A673 (cell line): ENCODE data around the gene OOEP. TPM values are rescaled to one million over a fixed set of nuclear protein-coding genes. Genes with fewer than 3 reads are reported as not detected.

Experiments used
- BruUV-seq: library from RNA; stranded (reverse); fragments of 400-500 nt; replicated peaks from 2 replicates; lab custom pipeline; 2021; lab: Mats Ljungman, UMichigan
- CTCF ChIA-PET: fragments of 300-600 bp; sonication (Branson Sonifier 250); formaldehyde crosslinking; loops from one replicate; lab custom pipeline; 2022; ENCODE audit warnings: antibody characterized with exemption; lab: Charles Lee
- POLR2A ChIA-PET: fragments of 300-600 bp; sonication (Branson Sonifier 250); formaldehyde crosslinking; loops from one replicate; lab custom pipeline; 2022; ENCODE audit warnings: antibody characterized with exemption; ENCODE audit not compliant: low non-redundant PET; lab: Charles Lee
- DNase-seq: peaks from one replicate; pipeline ENCODE4 v3.0.0-alpha.2; 2015; ENCODE audit warnings: low spot score
- H3K27ac ChIP-seq: fragments of 200-600 bp; sonication (generic); 2 replicates; pipeline ENCODE4 v1.5.1; 2016; ENCODE audit warnings: mixed run types, low read depth, mild to moderate bottlenecking, mixed read lengths, antibody characterized with exemption, low read length; ENCODE audit not compliant: poor library complexity, severe bottlenecking
- H3K27me3 ChIP-seq: fragments of 200-600 bp; sonication (generic); replicated peaks from 2 replicates; pipeline ENCODE4 v1.6.1; 2017; ENCODE audit warnings: mixed run types, low read depth, mild to moderate bottlenecking, mixed read lengths, antibody characterized with exemption, low read length; ENCODE audit not compliant: insufficient read depth, poor library complexity
- H3K36me3 ChIP-seq: fragments of 200-600 bp; sonication (generic); 2 replicates; pipeline ENCODE4 v1.6.1; 2016; ENCODE audit warnings: mixed run types, mild to moderate bottlenecking, mixed read lengths, antibody characterized with exemption, low read length; ENCODE audit not compliant: insufficient read depth, poor library complexity, severe bottlenecking
- H3K4me1 ChIP-seq: fragments of 200-600 bp; sonication (generic); 2 replicates; pipeline ENCODE4 v1.6.1; 2017; ENCODE audit warnings: mixed run types, mild to moderate bottlenecking, mixed read lengths, antibody characterized with exemption, low read length; ENCODE audit not compliant: insufficient read depth, poor library complexity, severe bottlenecking
- H3K4me3 ChIP-seq: fragments of 200-600 bp; sonication (generic); 2 replicates; pipeline ENCODE4 v1.5.1; 2016; ENCODE audit warnings: low read depth, mixed run types, mild to moderate bottlenecking, mixed read lengths, low read length; ENCODE audit not compliant: poor library complexity, severe bottlenecking
- H3K9me3 ChIP-seq: fragments of 200-600 bp; sonication (generic); 2 replicates; pipeline ENCODE4 v1.6.1; 2016; ENCODE audit warnings: mixed run types, low read depth, mild to moderate bottlenecking, mixed read lengths, antibody characterized with exemption, low read length; ENCODE audit not compliant: poor library complexity, severe bottlenecking
- EZH2 ChIP-seq: fragments of 200-600 bp; sonication (generic); IDR thresholded peaks from 2 replicates; pipeline ENCODE4 v1.6.1; 2017; ENCODE audit warnings: borderline replicate concordance, low read depth, mild to moderate bottlenecking, mixed read lengths, antibody characterized with exemption, low read length; ENCODE audit not compliant: poor library complexity, severe bottlenecking
- intact Hi-C: fragments of 100-400 bp; cut with micrococcal nuclease; formaldehyde crosslinking; loops from one replicate; pipeline ENCODE4 v1.10.0; 2022; ENCODE audit not compliant: unreplicated experiment
- total RNA-seq: library from RNA; stranded (reverse); gene quantifications from 2 replicates; pipeline ENCODE4 v1.2.3, GENCODE V29; 2021
- TF ChIP-seq, protein P1 (sequence below): fragments of 300-800, 200-600 bp; sonication (generic); conservative IDR thresholded peaks from 2 replicates; pipeline ENCODE4 v1.5.1; 2017; ENCODE audit warnings: low read depth, mild to moderate bottlenecking, antibody characterized with exemption, low read length, moderate library complexity, mixed read lengths

The OOEP gene
- total RNA-seq, 1 experiment from 2014 or later = not detected

DNA sequence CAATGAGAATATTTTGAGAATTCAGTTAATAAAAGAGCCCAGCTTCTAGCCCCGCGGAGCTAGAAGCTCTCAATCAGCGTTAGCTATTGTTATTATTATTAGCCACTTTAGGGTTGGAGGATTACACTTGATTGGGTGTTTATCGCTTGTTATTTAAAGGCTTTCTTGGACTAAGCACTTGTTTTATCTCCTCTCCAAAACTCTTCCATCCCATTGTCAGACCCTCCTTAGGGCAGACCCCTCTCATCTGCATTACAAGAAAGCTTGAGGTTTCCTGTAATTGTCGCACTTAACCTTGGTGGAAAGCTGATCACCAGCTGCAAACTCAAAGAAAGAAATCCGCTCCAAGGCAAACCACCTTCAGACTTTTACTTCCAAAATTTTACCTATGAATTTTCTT lies 20.4 kb downstream of the OOEP start:
- ChIA-PET CTCF (no interaction called here), POLR2A (no interaction called here)
- intact Hi-C loops = no loop called here
- Histone ChIP-seq H3K4me3 (no peak overlapping the region), H3K27me3 (no peaks in the 10 kb centered on the region), H3K27ac (no peak overlapping the region), H3K4me1 (no peaks in the 10 kb centered on the region), H3K9me3 (no peaks in the 10 kb centered on the region), H3K36me3 (no peaks in the 10 kb centered on the region)
- no peak for DNase-seq
- no TSS peak for BruUV-seq
- no peak for TF ChIP-seq EZH2

DNA sequence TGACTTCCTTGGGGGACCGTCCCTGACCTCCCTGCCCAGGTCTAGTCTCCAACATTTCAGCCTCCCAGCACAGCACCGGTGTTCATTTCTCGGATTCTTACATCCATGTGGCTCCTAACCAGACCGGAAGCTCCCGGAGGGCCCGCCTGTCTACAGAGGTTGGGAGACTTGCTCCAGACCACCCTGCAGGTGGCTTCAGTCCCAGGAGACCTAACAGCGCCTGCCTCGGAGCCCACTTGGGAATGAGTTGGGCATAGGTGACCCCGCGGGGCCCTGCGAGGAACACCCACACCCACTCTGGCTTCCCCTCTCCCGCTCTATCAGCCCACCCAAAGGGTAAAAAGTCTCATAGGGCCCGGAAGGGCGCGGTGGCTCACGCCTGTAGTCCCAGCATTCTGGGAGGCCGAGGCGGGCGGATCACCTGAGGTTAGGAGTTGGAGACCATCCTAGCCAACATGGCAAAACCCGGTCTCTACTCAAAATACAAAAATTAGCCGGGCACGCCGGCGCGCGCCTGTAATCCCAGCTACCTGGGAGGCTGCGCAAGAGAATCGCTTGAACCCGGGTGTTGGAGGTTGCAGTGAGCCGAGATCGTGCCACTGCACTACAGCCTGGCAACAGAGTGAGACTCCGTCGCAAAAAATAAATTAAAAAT lies 21.0 kb downstream of the OOEP start:
- TF ChIP-seq, protein P1, sequence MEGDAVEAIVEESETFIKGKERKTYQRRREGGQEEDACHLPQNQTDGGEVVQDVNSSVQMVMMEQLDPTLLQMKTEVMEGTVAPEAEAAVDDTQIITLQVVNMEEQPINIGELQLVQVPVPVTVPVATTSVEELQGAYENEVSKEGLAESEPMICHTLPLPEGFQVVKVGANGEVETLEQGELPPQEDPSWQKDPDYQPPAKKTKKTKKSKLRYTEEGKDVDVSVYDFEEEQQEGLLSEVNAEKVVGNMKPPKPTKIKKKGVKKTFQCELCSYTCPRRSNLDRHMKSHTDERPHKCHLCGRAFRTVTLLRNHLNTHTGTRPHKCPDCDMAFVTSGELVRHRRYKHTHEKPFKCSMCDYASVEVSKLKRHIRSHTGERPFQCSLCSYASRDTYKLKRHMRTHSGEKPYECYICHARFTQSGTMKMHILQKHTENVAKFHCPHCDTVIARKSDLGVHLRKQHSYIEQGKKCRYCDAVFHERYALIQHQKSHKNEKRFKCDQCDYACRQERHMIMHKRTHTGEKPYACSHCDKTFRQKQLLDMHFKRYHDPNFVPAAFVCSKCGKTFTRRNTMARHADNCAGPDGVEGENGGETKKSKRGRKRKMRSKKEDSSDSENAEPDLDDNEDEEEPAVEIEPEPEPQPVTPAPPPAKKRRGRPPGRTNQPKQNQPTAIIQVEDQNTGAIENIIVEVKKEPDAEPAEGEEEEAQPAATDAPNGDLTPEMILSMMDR = no peak
- no peak for TF ChIP-seq EZH2
- H3K27ac ChIP-seq = no peak overlapping the region
- no peaks in the 10 kb centered on the region for H3K9me3 ChIP-seq
- no peaks in the 10 kb centered on the region for H3K4me1 ChIP-seq
- H3K4me3 ChIP-seq = no peak overlapping the region
- ChIA-PET CTCF (no interaction called here), POLR2A (no interaction called here)
- H3K27me3 ChIP-seq = no peaks in the 10 kb centered on the region
- intact Hi-C loops = no loop called here
- BruUV-seq = no TSS peak
- no peak for DNase-seq
- no peaks in the 10 kb centered on the region for H3K36me3 ChIP-seq

DNA sequence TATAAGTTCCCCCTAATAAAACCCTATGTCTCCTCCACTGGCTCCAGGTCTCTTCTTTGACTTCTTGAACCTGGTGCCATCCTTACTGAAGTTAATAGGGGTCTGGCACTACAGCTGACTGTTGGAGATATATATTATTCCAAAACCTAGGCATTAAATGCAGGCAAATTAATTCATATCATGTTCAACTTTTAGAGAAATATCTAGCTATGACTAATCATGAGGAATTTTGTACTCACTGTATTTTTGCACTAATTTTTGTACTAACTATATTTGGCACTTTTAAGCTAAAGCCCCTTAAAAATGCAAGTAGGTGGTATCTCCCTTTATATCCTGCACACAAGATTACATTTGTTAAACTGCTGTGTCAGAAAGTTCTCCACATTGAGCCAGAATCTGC lies 26.5 kb downstream of the OOEP start:
- DNase-seq = no peak
- Histone ChIP-seq H3K36me3 (no peaks in the 10 kb centered on the region), H3K27ac (no peak overlapping the region), H3K4me1 (no peaks in the 10 kb centered on the region), H3K9me3 (no peaks in the 10 kb centered on the region), H3K4me3 (no peak overlapping the region), H3K27me3 (no peaks in the 10 kb centered on the region)
- no TSS peak for BruUV-seq
- ChIA-PET POLR2A (no interaction called here), CTCF (no interaction called here)
- TF ChIP-seq, protein P1 = no peak
- TF ChIP-seq EZH2 = no peak
- intact Hi-C loops = no loop called here

DNA sequence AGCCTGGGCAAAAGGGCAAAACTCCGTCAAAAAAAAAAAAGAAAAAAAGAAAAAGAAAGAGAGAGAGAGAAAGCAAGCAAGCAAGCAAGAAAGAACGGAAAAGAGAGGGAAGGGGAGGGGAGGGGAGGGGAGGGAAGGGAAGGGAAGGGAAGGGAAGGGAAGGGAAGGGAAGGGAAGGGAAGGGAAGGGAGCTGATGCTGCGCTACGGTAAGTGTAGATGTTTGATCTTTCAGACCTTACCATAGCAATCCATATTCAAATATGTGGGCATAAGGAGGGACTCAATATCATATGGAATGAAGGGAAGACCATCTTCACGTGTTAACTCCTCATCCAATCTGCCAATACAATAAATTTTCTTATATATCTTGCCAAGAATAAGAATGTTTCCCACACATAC lies 27.5 kb downstream of the OOEP start:
- H3K4me3 ChIP-seq = no peak overlapping the region
- no peaks in the 10 kb centered on the region for H3K36me3 ChIP-seq
- no peak for DNase-seq
- H3K9me3 ChIP-seq = no peaks in the 10 kb centered on the region
- H3K4me1 ChIP-seq = no peaks in the 10 kb centered on the region
- no peaks in the 10 kb centered on the region for H3K27me3 ChIP-seq
- POLR2A ChIA-PET = no interaction called here
- TF ChIP-seq, protein P1 = no peak
- no peak for TF ChIP-seq EZH2
- no TSS peak for BruUV-seq
- CTCF ChIA-PET = no interaction called here
- H3K27ac ChIP-seq = no peak overlapping the region
- intact Hi-C loops = no loop called here
